Ishikawa (cell line): ENCODE results near the gene CPED1.

Source experiments
- CEBPB ChIP-seq: IDR thresholded peaks from 2 replicates; pipeline ENCODE4 v1.6.1; 2012
- CREB1 ChIP-seq: IDR thresholded peaks from 2 replicates; pipeline ENCODE4 v1.6.1; 2012; ENCODE audit warnings: low read depth
- EGR1 ChIP-seq: IDR thresholded peaks from 2 replicates; pipeline ENCODE4 v1.6.1; 2012
- EP300 ChIP-seq: IDR thresholded peaks from 2 replicates; pipeline ENCODE4 v1.6.1; 2012; ENCODE audit warnings: borderline replicate concordance
- FOXM1 ChIP-seq: IDR thresholded peaks from 2 replicates; pipeline ENCODE4 v1.6.1; 2012; ENCODE audit warnings: low read depth, borderline replicate concordance
- MAX ChIP-seq: IDR thresholded peaks from 2 replicates; pipeline ENCODE4 v1.6.1; 2012
- NFIC ChIP-seq: IDR thresholded peaks from 2 replicates; pipeline ENCODE4 v1.6.1; 2012
- RAD21 ChIP-seq: IDR thresholded peaks from 2 replicates; pipeline ENCODE4 v1.6.1; 2012; ENCODE audit warnings: low read depth
- REST ChIP-seq: IDR thresholded peaks from 2 replicates; pipeline ENCODE4 v1.6.1; 2012; ENCODE audit warnings: low read depth, mild to moderate bottlenecking
- TAF1 ChIP-seq: IDR thresholded peaks from 2 replicates; pipeline ENCODE4 v1.6.1; 2012; ENCODE audit warnings: low read depth, mild to moderate bottlenecking
- TCF12 ChIP-seq: IDR thresholded peaks from 2 replicates; pipeline ENCODE4 v1.6.1; 2012; ENCODE audit warnings: low read depth
- TEAD4 ChIP-seq: IDR thresholded peaks from 2 replicates; pipeline ENCODE4 v1.6.1; 2012
- USF1 ChIP-seq: IDR thresholded peaks from 2 replicates; pipeline ENCODE4 v1.6.1; 2012
- YY1 ChIP-seq: IDR thresholded peaks from 2 replicates; pipeline ENCODE4 v1.6.1; 2012; ENCODE audit warnings: low read depth
- ZBTB7A ChIP-seq: IDR thresholded peaks from 2 replicates; pipeline ENCODE4 v1.6.1; 2012; ENCODE audit warnings: low read depth

CPED1 gene

GRCh38 chr7:121046893-121047468, 58.5 kb downstream of the CPED1 start:
- TF ChIP-seq MAX (no peak), CEBPB (no peak), REST (no peak), NFIC (no peak), TCF12 (no peak), EGR1 (no peak), TAF1 (no peak), FOXM1 (no peak), EP300 (no peak), CREB1 (no peak), USF1 (no peak), TEAD4 (no peak), YY1 (no peak), ZBTB7A (no peak), RAD21 (no peak)

GRCh38 chr7:121048195-121048594, 59.7 kb downstream of the CPED1 start:
- TF ChIP-seq MAX = no peak
- no peak for TF ChIP-seq NFIC
- no peak for TF ChIP-seq REST
- no peak for TF ChIP-seq TCF12
- no peak for TF ChIP-seq ZBTB7A
- TF ChIP-seq USF1 = no peak
- no peak for TF ChIP-seq TAF1
- no peak for TF ChIP-seq EGR1
- no peak for TF ChIP-seq YY1

- no peak for TF ChIP-seq FOXM1
- no peak for TF ChIP-seq REST
- TF ChIP-seq CREB1 = no peak
- no peak for TF ChIP-seq CEBPB
- TF ChIP-seq NFIC = no peak
- no peak for TF ChIP-seq ZBTB7A
- TF ChIP-seq RAD21 = no peak
- TF ChIP-seq TEAD4 = no peak
- no peak for TF ChIP-seq USF1
- no peak for TF ChIP-seq YY1
- TF ChIP-seq MAX = no peak
- no peak for TF ChIP-seq EP300
- TF ChIP-seq TAF1 = no peak
These were observed 60.7 kb downstream of the CPED1 start for GRCh38 chr7:121049028-121049791.
